Adrenal gland (tissue), 5 donors: ENCODE data around the gene DMD.

ENCODE experiments used
- POLR2A ChIP-seq, 2 donors: fragments of 450-650 bp; IDR thresholded peaks; one replicate each; pipeline ENCODE4 v1.6.1; 2017; ENCODE audit warnings: antibody characterized with exemption in 2 of 2, mild to moderate bottlenecking in 2 of 2, moderate library complexity in 1 of 2
- TF ChIP-seq, protein P1 (sequence below), 6 experiments: fragments of 450-650 bp in 4 of 6; fragments of 200-600 bp in 2 of 6; sonication (generic) in 1 of 6; IDR thresholded peaks; 1 replicate in 5 of 6; 2 replicates in 1 of 6; pipeline versions ENCODE4 v1.5.1 to v1.8.0; 2016 to 2021; ENCODE audit warnings: antibody characterized with exemption in 6 of 6, mild to moderate bottlenecking in 2 of 6, moderate library complexity in 1 of 6
- donor health status: DM: no; HTN: no; CAD: no.

- TF ChIP-seq, protein P1, sequence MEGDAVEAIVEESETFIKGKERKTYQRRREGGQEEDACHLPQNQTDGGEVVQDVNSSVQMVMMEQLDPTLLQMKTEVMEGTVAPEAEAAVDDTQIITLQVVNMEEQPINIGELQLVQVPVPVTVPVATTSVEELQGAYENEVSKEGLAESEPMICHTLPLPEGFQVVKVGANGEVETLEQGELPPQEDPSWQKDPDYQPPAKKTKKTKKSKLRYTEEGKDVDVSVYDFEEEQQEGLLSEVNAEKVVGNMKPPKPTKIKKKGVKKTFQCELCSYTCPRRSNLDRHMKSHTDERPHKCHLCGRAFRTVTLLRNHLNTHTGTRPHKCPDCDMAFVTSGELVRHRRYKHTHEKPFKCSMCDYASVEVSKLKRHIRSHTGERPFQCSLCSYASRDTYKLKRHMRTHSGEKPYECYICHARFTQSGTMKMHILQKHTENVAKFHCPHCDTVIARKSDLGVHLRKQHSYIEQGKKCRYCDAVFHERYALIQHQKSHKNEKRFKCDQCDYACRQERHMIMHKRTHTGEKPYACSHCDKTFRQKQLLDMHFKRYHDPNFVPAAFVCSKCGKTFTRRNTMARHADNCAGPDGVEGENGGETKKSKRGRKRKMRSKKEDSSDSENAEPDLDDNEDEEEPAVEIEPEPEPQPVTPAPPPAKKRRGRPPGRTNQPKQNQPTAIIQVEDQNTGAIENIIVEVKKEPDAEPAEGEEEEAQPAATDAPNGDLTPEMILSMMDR (IDR thresholded peaks at IDR 0.05), result no peak
- TF ChIP-seq POLR2A (IDR thresholded peaks at IDR 0.05), result no peak
These were observed 1826.9 kb downstream of the DMD start for GRCh38 chrX:31384471-31384870.
